ENCODE results near the gene TMED4.

DNA sequence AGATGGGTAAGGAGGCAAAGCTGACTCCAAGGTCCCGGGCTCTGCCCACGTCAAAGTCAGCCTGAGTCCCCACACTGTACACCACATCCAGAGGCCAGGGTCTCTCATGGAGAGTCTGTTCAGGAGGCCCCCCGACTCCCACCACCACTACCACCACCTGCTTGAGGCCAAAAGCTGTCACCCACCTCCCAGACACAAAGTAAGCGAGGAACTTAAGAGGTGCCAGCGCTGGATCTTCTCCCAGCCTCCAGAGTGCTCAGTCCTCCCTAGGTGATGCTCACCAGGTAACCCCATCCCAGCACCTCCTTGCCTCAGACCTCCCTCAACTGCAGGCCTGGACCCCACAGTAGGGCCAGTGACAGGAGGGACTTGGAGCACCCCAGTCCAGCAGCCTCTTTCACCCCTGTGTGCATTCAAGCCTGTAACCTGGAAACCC is 41.4 kb downstream of the TMED4 start:
- TF ChIP-seq POLR2AphosphoS5 (IDR thresholded peaks at IDR 0.05) (no peak), MXI1 (conservative IDR thresholded peaks at IDR 0.05; ENCODE audit: poor library complexity, severe bottlenecking) (no peak)
- TF ChIP-seq, protein P1, sequence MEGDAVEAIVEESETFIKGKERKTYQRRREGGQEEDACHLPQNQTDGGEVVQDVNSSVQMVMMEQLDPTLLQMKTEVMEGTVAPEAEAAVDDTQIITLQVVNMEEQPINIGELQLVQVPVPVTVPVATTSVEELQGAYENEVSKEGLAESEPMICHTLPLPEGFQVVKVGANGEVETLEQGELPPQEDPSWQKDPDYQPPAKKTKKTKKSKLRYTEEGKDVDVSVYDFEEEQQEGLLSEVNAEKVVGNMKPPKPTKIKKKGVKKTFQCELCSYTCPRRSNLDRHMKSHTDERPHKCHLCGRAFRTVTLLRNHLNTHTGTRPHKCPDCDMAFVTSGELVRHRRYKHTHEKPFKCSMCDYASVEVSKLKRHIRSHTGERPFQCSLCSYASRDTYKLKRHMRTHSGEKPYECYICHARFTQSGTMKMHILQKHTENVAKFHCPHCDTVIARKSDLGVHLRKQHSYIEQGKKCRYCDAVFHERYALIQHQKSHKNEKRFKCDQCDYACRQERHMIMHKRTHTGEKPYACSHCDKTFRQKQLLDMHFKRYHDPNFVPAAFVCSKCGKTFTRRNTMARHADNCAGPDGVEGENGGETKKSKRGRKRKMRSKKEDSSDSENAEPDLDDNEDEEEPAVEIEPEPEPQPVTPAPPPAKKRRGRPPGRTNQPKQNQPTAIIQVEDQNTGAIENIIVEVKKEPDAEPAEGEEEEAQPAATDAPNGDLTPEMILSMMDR (IDR thresholded peaks at IDR 0.05; ENCODE audit: poor library complexity, severe bottlenecking): no peak
